ENCODE results near the gene ZNF500. TPM values are rescaled to one million over a fixed set of nuclear protein-coding genes. Genes with fewer than 3 reads are reported as not detected.

ZNF500 gene
- total and polyA plus RNA-seq, 2 donors (not counting 3 experiments of a cell fraction or from before 2014, with no cell fraction given): 8.6 to 13.5 TPM

- ChIA-PET POLR2A (interaction anchor here (0.6 kb wide), 1 partner anchor 102 kb away, joined by 4 read pairs; no protein-coding TSS in a partner anchor), CTCF (no interaction called here)
- Histone ChIP-seq H3K9ac (replicated peaks; ENCODE audit: extremely low read depth, insufficient read depth, low read length) (no peak overlapping the region), H3K4me3 (replicated peaks in 1 of 3; ENCODE audit: insufficient read depth in 1 of 3, low read depth in 1 of 3, low read length in 3 of 3) (no peak overlapping the region), H3K4me2 (ENCODE audit: insufficient read depth, low read length) (no peak overlapping the region), H3K36me3 (ENCODE audit: control insufficient read depth in 2 of 2, extremely low read depth in 1 of 2, insufficient read depth in 2 of 2, low read length in 2 of 2) (peaks cover 3 to 22% of the 10 kb centered on the region in 2 experiments), H4K20me1 (replicated peaks; ENCODE audit: control insufficient read depth, extremely low read depth, insufficient read depth, low read length) (no peaks in the 10 kb centered on the region), H3K79me2 (ENCODE audit: control insufficient read depth, insufficient read depth, low read length) (no peaks in the 10 kb centered on the region), H2AFZ (ENCODE audit: low read depth, low read length) (no peak overlapping the region), H3K27me3 (ENCODE audit: control insufficient read depth in 2 of 2, insufficient read depth in 2 of 2, low read length in 2 of 2) (no peaks in the 10 kb centered on the region), H3K9me1 (replicated peaks; ENCODE audit: control insufficient read depth, extremely low read depth, insufficient read depth, low read length) (no peaks in the 10 kb centered on the region), H3K27ac (ENCODE audit: insufficient read depth, low read depth, low read length) (no peak overlapping the region), H3K4me1 (ENCODE audit: control insufficient read depth, extremely low read depth, insufficient read depth, low read length) (no peaks in the 10 kb centered on the region), H3K9me3 (replicated peaks; ENCODE audit: control insufficient read depth, insufficient read depth, low read length) (no peaks in the 10 kb centered on the region)
- intact Hi-C loops (cut with micrococcal nuclease): no loop called here
- no peak for FAIRE-seq
- no peak for TF ChIP-seq POLR2A (IDR thresholded peaks at IDR 0.05; ENCODE audit: low read depth, low read length)
- TF ChIP-seq, protein P1, sequence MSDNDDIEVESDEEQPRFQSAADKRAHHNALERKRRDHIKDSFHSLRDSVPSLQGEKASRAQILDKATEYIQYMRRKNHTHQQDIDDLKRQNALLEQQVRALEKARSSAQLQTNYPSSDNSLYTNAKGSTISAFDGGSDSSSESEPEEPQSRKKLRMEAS (IDR thresholded peaks at IDR 0.05; ENCODE audit: insufficient read depth, insufficient read length): no peak
- no peak for TF ChIP-seq JUN (IDR thresholded peaks at IDR 0.05; ENCODE audit: borderline replicate concordance, insufficient read depth, insufficient read length, low read depth)
- TF ChIP-seq CTCF (IDR thresholded peaks at IDR 0.05; ENCODE audit: extremely low read depth in 1 of 2, insufficient read depth in 1 of 2, low read depth in 1 of 2, low read length in 2 of 2): no peak
- TF ChIP-seq GATA2 (IDR thresholded peaks at IDR 0.05; ENCODE audit: insufficient read depth, insufficient read length, low read depth, low read length): no peak
- no peak for TF ChIP-seq EZH2 (IDR thresholded peaks at IDR 0.05; ENCODE audit: borderline replicate concordance, low read depth, low read length, severe bottlenecking)
- TF ChIP-seq FOS (IDR thresholded peaks at IDR 0.05; ENCODE audit: borderline replicate concordance, insufficient read depth, low read length): no peak
- TF ChIP-seq MYC (IDR thresholded peaks at IDR 0.05; ENCODE audit: low read depth, low read length): no peak
- no peak for TF ChIP-seq POLR2AphosphoS5 (IDR thresholded peaks at IDR 0.05; ENCODE audit: insufficient read depth, low read depth, low read length)
- dilution Hi-C loops (cut with MboI; ENCODE audit: extremely low pct_ligation_motif_present, low sequenced_read_pairs): no loop called here
- no TSS peak for BruUV-seq (replicated peaks)
- no peak for DNase-seq (ENCODE audit: low read depth, low spot score)
These were observed 17.2 kb downstream of the ZNF500 start for GRCh38 chr16:4749700-4750257.
